Testis (tissue), 2 donors: ENCODE results near the gene LFNG.

Source experiments
- CTCF ChIP-seq, 3 experiments: fragments of 450-650 bp in 2 of 3; fragments of 200-600 bp in 1 of 3; sonication (generic) in 1 of 3; IDR thresholded peaks; one replicate each; pipeline ENCODE4 v1.5.1; 2016 to 2019; ENCODE audit warnings: antibody characterized with exemption in 3 of 3, mild to moderate bottlenecking in 2 of 3, moderate library complexity in 1 of 3
- POLR2A ChIP-seq: fragments of 450-650 bp; IDR thresholded peaks from one replicate; pipeline ENCODE4 v1.6.1; 2017; ENCODE audit warnings: antibody characterized with exemption, mild to moderate bottlenecking, moderate library complexity

GRCh38 chr7:2502647-2502966, 17.0 kb upstream of the LFNG start:
- TF ChIP-seq CTCF (IDR thresholded peaks at IDR 0.05) (no peak), POLR2A (no peak)
